Measurements from ENCODE around the gene BEND3.
"Not testable (repeated sequence)": the region's sequence is repeated elsewhere in the genome, so short reads cannot be mapped to it uniquely, and the experiment has no call there.

Gene BEND3

GRCh38 chr6:107144014-107144413 is 28.7 kb upstream of the BEND3 start:
- TF ChIP-seq CSDC2 (CRISPR knock-in tag; IDR thresholded peaks at IDR 0.05) (no peak), TSHZ2 (CRISPR knock-in tag; IDR thresholded peaks at IDR 0.05) (no peak), CREB5 (CRISPR knock-in tag; IDR thresholded peaks at IDR 0.05; ENCODE audit: low read depth) (no peak), ZNF70 (CRISPR knock-in tag; IDR thresholded peaks at IDR 0.05) (no peak), SNAI2 (CRISPR knock-in tag; IDR thresholded peaks at IDR 0.05) (no peak), TCF4 (CRISPR knock-in tag; IDR thresholded peaks at IDR 0.05; ENCODE audit: borderline replicate concordance) (no peak), ISL1 (CRISPR knock-in tag; IDR thresholded peaks at IDR 0.05) (no peak), ZC3H10 (CRISPR knock-in tag; IDR thresholded peaks at IDR 0.05) (no peak), TOX (CRISPR knock-in tag; IDR thresholded peaks at IDR 0.05; ENCODE audit: borderline replicate concordance) (no peak), GLIS3 (CRISPR knock-in tag; IDR thresholded peaks at IDR 0.05) (no peak), ZFP30 (CRISPR knock-in tag; IDR thresholded peaks at IDR 0.05) (no peak), CSRNP3 (CRISPR knock-in tag; IDR thresholded peaks at IDR 0.05) (no peak), ZFP3 (CRISPR knock-in tag; IDR thresholded peaks at IDR 0.05) (no peak), RARB (CRISPR knock-in tag; IDR thresholded peaks at IDR 0.05) (no peak)
- TF ChIP-seq, protein P1, sequence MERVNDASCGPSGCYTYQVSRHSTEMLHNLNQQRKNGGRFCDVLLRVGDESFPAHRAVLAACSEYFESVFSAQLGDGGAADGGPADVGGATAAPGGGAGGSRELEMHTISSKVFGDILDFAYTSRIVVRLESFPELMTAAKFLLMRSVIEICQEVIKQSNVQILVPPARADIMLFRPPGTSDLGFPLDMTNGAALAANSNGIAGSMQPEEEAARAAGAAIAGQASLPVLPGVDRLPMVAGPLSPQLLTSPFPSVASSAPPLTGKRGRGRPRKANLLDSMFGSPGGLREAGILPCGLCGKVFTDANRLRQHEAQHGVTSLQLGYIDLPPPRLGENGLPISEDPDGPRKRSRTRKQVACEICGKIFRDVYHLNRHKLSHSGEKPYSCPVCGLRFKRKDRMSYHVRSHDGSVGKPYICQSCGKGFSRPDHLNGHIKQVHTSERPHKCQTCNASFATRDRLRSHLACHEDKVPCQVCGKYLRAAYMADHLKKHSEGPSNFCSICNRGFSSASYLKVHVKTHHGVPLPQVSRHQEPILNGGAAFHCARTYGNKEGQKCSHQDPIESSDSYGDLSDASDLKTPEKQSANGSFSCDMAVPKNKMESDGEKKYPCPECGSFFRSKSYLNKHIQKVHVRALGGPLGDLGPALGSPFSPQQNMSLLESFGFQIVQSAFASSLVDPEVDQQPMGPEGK (CRISPR knock-in tag; IDR thresholded peaks at IDR 0.05; ENCODE audit: borderline replicate concordance): no peak
- no peak for ATAC-seq

GRCh38 chr6:107140581-107140980 is 25.3 kb upstream of the BEND3 start:
- ATAC-seq: no peak
- no peak for TF ChIP-seq CREB5 (CRISPR knock-in tag; IDR thresholded peaks at IDR 0.05; ENCODE audit: low read depth)
- no peak for TF ChIP-seq ZFP3 (CRISPR knock-in tag; IDR thresholded peaks at IDR 0.05)
- no peak for TF ChIP-seq TOX (CRISPR knock-in tag; IDR thresholded peaks at IDR 0.05; ENCODE audit: borderline replicate concordance)
- no peak for TF ChIP-seq CSDC2 (CRISPR knock-in tag; IDR thresholded peaks at IDR 0.05)

DNA sequence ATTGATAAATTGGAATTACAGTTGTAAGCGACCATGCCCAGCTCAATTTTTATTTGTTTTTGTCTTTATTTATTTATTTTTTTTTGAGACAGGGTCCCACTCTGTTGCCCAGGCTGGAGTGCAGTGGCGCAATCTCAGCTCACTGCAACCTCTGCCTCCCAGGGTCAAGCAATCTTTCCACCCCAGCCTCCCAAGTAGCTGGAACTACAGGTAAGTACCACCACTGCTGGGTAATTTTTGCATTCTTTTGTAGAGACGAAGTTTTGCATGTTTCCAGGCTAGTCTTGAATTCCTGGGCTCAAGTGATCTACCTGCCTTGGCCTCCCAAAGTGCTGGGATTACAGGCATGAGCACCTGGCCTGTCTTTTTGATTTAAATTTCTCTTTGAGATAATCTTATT is 21.0 kb upstream of the BEND3 start:
- ATAC-seq: not testable (repeated sequence)

- ATAC-seq: not testable (repeated sequence)
Measured at GRCh38 chr6:107135048-107135680, 19.8 kb upstream of the BEND3 start.

GRCh38 chr6:107132330-107132954 is 17.1 kb upstream of the BEND3 start:
- peak; percentile 38; the same call in 2 of the 3 replicates for ATAC-seq
- TF ChIP-seq ISL1 (CRISPR knock-in tag; IDR thresholded peaks at IDR 0.05) (no peak), TOX (CRISPR knock-in tag; IDR thresholded peaks at IDR 0.05; ENCODE audit: borderline replicate concordance) (no peak), ZNF8 (CRISPR knock-in tag; IDR thresholded peaks at IDR 0.05) (no peak), CSDC2 (CRISPR knock-in tag; IDR thresholded peaks at IDR 0.05) (no peak), CSRNP3 (CRISPR knock-in tag; IDR thresholded peaks at IDR 0.05) (no peak), ZC3H10 (CRISPR knock-in tag; IDR thresholded peaks at IDR 0.05) (no peak), SNAI2 (CRISPR knock-in tag; IDR thresholded peaks at IDR 0.05) (no peak), BACH2 (CRISPR knock-in tag; IDR thresholded peaks at IDR 0.05; ENCODE audit: borderline replicate concordance) (no peak), RARB (CRISPR knock-in tag; IDR thresholded peaks at IDR 0.05) (no peak), ZNF70 (CRISPR knock-in tag; IDR thresholded peaks at IDR 0.05) (no peak)
- TF ChIP-seq, protein P2, sequence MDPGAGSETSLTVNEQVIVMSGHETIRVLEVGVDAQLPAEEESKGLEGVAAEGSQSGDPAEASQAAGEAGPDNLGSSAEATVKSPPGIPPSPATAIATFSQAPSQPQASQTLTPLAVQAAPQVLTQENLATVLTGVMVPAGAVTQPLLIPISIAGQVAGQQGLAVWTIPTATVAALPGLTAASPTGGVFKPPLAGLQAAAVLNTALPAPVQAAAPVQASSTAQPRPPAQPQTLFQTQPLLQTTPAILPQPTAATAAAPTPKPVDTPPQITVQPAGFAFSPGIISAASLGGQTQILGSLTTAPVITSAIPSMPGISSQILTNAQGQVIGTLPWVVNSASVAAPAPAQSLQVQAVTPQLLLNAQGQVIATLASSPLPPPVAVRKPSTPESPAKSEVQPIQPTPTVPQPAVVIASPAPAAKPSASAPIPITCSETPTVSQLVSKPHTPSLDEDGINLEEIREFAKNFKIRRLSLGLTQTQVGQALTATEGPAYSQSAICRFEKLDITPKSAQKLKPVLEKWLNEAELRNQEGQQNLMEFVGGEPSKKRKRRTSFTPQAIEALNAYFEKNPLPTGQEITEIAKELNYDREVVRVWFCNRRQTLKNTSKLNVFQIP (CRISPR knock-in tag; IDR thresholded peaks at IDR 0.05; ENCODE audit: borderline replicate concordance, low read depth): no peak

All from SK-N-SH treated with all-trans-retinoic acid at 6 μM for 48 hours (cell line).